RWPE2 (cell line): ENCODE results near the gene PIK3R3.

ENCODE experiments used
- ATAC-seq: fragments of 200-7000 bp; cut with Tn5 transposase; 3 replicates; pipeline ENCODE4 v1.9.1; 2021; ENCODE audit warnings: low read depth
- DNase-seq: peaks from one replicate; pipeline ENCODE4 v3.0.0-alpha.2; 2020; ENCODE audit warnings: low spot score
- H3K27ac ChIP-seq: fragments of 450-650 bp; 2 replicates; pipeline ENCODE4 v1.5.1; 2017; ENCODE audit warnings: mild to moderate bottlenecking; ENCODE audit not compliant: poor library complexity, severe bottlenecking
- H3K27me3 ChIP-seq: fragments of 250-450 bp; sonication (Bioruptor Pico); 2 replicates; pipeline ENCODE4 v1.5.1; 2021; ENCODE audit warnings: mild to moderate bottlenecking, moderate library complexity; ENCODE audit not compliant: insufficient read depth, poor library complexity, severe bottlenecking
- H3K36me3 ChIP-seq: fragments of 250-450 bp; sonication (Bioruptor Pico); 2 replicates; pipeline ENCODE4 v1.5.1; 2020; ENCODE audit warnings: low read depth, mild to moderate bottlenecking, moderate library complexity
- H3K4me1 ChIP-seq: fragments of 250-450 bp; sonication (Bioruptor Pico); 2 replicates; pipeline ENCODE4 v1.5.1; 2021; ENCODE audit warnings: mild to moderate bottlenecking, moderate library complexity; ENCODE audit not compliant: insufficient read depth, poor library complexity, severe bottlenecking
- H3K4me3 ChIP-seq: fragments of 250-450 bp; sonication (Bioruptor Pico); 2 replicates; pipeline ENCODE4 v1.5.1; 2021; ENCODE audit warnings: mild to moderate bottlenecking, moderate library complexity; ENCODE audit not compliant: severe bottlenecking
- H3K9me3 ChIP-seq: fragments of 250-450 bp; sonication (Bioruptor Pico); 2 replicates; pipeline ENCODE4 v1.5.1; 2021; ENCODE audit warnings: mild to moderate bottlenecking, moderate library complexity; ENCODE audit not compliant: severe bottlenecking
- TF ChIP-seq, protein P1 (sequence below): fragments of 450-650 bp; IDR thresholded peaks from one replicate; pipeline ENCODE4 v1.5.1; 2017; ENCODE audit warnings: mild to moderate bottlenecking, moderate library complexity; ENCODE audit not compliant: poor library complexity, severe bottlenecking

Gene PIK3R3

DNA sequence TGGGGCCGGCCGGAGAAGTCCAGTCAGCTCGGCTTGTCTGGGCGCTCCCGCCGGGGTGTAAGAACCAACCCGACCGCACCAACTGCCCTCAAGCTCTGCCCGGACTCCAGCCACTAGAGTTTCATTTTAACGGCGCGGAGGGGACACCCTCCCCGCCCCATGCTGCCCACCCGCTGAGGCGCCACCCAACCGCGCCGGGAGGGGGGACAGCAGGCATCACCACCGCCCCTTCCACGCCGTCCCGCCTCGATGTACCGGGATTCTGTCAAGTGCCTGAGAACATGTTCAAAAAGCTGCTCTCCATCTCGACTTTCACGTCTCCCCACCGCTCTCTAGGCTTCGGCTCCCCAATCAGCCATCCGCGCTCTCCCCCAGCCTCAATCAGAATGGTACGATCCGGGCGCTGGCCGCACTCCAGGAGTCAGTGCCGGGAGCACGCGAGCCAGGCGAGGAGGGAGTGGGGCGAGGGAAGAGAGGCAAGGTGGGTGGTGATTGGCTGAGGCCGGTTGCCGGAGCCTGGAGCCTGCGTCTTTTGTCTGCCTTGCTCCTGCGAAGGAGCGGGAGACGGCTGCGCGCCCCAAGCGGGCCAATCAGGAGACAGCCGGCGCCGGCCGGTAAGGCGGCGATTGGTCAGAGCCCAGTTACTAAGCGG, at the start of gene PIK3R3:
TSS of gene PIK3R3 (minus strand) at position 101 of the 652 bp plus-strand sequence. CDS start 677 bp downstream, outside the sequence.
- H3K4me1 ChIP-seq = peaks cover 37% of the 10 kb centered on the region
- TF ChIP-seq, protein P1, sequence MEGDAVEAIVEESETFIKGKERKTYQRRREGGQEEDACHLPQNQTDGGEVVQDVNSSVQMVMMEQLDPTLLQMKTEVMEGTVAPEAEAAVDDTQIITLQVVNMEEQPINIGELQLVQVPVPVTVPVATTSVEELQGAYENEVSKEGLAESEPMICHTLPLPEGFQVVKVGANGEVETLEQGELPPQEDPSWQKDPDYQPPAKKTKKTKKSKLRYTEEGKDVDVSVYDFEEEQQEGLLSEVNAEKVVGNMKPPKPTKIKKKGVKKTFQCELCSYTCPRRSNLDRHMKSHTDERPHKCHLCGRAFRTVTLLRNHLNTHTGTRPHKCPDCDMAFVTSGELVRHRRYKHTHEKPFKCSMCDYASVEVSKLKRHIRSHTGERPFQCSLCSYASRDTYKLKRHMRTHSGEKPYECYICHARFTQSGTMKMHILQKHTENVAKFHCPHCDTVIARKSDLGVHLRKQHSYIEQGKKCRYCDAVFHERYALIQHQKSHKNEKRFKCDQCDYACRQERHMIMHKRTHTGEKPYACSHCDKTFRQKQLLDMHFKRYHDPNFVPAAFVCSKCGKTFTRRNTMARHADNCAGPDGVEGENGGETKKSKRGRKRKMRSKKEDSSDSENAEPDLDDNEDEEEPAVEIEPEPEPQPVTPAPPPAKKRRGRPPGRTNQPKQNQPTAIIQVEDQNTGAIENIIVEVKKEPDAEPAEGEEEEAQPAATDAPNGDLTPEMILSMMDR = no peak
- H3K27me3 ChIP-seq = no peaks in the 10 kb centered on the region

GRCh38 chr1:46181343-46182260, 49.2 kb upstream of the PIK3R3 start:
- TF ChIP-seq, protein P1 = no peak
- Histone ChIP-seq H3K4me1 (peaks cover 46% of the 10 kb centered on the region), H3K36me3 (peaks cover 19% of the 10 kb centered on the region), H3K27me3 (no peaks in the 10 kb centered on the region), H3K27ac (peak overlapping the region; percentile 98), H3K9me3 (no peaks in the 10 kb centered on the region), H3K4me3 (peak overlapping the region; percentile 10)
- ATAC-seq (peak; percentile 6), DNase-seq (no peak)

More for the DNA sequence above, at the start of gene PIK3R3:
- ATAC-seq (peak; percentile 87), DNase-seq (peak; percentile 99)
- H3K36me3 ChIP-seq = 0 out of 2 replicates have a peak, but pooled peaks cover 2% of the 10 kb centered on the region
- H3K4me3 ChIP-seq = peak within 1 kb of the TSS; percentile 46
- H3K27ac ChIP-seq = peak within 1 kb of the TSS; percentile 79
- H3K9me3 ChIP-seq = no peaks in the 10 kb centered on the region

GRCh38 chr1:46180082-46180616, 47.7 kb upstream of the PIK3R3 start:
- Histone ChIP-seq H3K4me3 (peak overlapping the region; percentile 10), H3K9me3 (no peaks in the 10 kb centered on the region), H3K27ac (peak overlapping the region; percentile 98), H3K4me1 (peaks cover 46% of the 10 kb centered on the region), H3K27me3 (no peaks in the 10 kb centered on the region), H3K36me3 (peaks cover 12% of the 10 kb centered on the region)
- ATAC-seq = peak; percentile 47
- TF ChIP-seq, protein P1 = peak; percentile 60
- peak; percentile 90 for DNase-seq

- no peaks in the 10 kb centered on the region for H3K27me3 ChIP-seq
- peaks cover 4% of the 10 kb centered on the region for H3K36me3 ChIP-seq
- peak overlapping the region; percentile 98 for H3K27ac ChIP-seq
- DNase-seq (no peak), ATAC-seq (peak; percentile 53)
- H3K9me3 ChIP-seq = no peaks in the 10 kb centered on the region
- TF ChIP-seq, protein P1 = peak; percentile 92
- H3K4me1 ChIP-seq = peaks cover 40% of the 10 kb centered on the region
- no peak overlapping the region for H3K4me3 ChIP-seq
These were observed 47.0 kb upstream of the PIK3R3 start for GRCh38 chr1:46179138-46180081.
